GM12801 (cell line): ENCODE data around the gene VIT.

Experiments
- TF ChIP-seq, protein P1 (sequence below): IDR thresholded peaks from one replicate; pipeline ENCODE4 v1.5.1; 2011; ENCODE audit warnings: control low read depth; ENCODE audit not compliant: insufficient read length; ENCODE audit errors: extremely low read depth

Gene VIT

DNA sequence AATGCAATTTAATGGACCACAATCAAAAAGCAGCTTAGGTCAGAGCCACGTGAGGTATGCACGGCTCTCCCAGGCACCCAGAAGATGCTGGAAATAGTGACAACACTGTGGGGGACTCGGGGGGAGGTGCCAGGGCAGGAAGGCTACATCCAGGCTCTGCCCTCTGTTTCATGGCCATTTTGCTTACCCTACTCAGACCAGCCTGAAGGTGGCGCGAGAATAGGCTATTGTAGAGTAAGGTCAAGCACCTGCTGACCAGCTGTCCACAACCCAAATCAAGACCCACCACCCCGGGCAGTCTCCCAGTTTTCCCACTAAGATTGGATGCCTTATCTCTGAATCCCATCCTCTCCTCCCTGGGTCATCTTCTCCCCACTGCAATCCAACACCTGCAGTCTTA is 115.7 kb downstream of the VIT start:
- TF ChIP-seq, protein P1, sequence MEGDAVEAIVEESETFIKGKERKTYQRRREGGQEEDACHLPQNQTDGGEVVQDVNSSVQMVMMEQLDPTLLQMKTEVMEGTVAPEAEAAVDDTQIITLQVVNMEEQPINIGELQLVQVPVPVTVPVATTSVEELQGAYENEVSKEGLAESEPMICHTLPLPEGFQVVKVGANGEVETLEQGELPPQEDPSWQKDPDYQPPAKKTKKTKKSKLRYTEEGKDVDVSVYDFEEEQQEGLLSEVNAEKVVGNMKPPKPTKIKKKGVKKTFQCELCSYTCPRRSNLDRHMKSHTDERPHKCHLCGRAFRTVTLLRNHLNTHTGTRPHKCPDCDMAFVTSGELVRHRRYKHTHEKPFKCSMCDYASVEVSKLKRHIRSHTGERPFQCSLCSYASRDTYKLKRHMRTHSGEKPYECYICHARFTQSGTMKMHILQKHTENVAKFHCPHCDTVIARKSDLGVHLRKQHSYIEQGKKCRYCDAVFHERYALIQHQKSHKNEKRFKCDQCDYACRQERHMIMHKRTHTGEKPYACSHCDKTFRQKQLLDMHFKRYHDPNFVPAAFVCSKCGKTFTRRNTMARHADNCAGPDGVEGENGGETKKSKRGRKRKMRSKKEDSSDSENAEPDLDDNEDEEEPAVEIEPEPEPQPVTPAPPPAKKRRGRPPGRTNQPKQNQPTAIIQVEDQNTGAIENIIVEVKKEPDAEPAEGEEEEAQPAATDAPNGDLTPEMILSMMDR: no peak

GRCh38 chr2:36818542-36818941 is 122.0 kb downstream of the VIT start:
- TF ChIP-seq, protein P1: no peak

GRCh38 chr2:36819095-36819711 is 122.7 kb downstream of the VIT start:
- TF ChIP-seq, protein P1: no peak

DNA sequence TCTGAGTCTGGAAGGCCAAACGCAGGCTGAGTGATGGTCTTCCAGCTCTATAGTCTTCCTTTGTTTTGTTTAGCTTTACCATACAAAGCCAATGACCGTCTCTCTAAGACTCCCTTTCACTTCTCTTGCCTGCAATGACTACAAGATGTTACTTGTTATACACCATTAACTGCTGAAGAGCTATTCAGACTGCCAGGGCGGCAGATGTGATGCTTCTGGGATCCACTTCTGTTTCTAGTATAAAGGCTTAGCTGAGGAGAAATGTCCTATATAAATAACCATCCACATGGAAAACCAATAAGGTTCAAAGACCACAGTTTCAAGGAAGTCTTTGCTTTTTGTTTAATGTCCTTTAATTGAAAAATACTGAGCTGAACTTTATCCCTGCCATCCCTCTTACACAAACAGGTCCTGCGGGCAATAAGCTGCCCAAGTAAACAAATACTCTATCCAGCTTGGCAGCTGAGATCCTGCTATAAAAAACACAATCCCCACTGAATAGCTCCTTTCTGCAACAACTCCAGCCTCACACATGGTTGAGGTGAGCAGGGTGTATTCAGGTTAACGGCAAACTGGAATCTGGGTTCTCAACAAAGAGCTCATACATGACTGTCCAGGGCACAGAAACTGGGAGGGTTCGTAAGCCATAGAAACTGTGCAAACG is 124.6 kb downstream of the VIT start:
- TF ChIP-seq, protein P1: no peak

- TF ChIP-seq, protein P1: no peak
These were observed 127.4 kb downstream of the VIT start for GRCh38 chr2:36823862-36824261.

DNA sequence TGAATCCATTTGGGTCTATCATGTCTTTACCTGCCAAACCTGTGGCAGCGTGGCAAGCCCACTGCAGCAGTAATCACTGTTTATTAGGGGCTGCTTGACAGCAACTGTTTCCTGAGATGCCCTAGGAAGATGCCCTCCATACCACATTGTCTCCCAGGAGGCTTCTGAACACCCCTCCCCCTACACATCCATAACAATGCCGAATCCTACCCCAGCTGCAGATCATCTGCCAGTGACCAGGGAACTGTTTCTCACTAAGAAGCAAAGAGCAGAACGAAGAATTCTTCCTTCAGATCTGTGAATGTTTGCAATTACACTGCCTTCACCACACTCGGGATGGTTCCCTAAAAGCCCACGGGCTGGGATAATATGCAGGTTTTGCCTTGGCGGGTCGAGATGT is 127.8 kb downstream of the VIT start:
- TF ChIP-seq, protein P1: no peak

DNA sequence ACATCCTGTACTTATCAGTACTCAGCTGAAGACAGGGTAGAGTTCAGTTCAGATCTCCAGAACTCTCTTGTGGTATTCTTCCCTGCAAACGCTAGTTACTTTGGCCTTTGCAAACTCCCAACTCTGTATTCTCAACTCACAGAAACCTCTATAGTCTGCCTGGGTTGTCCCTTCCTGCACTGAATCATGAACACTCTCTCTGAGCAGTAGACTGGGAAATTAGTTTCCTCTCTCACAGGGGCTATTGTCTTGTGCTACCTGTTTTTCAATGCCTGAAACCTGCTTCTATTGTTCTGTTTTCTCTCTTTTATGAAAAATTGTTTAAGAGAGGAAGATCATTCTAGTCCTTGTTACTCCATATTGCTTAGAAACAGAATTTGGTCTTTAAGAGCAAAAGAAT is 134.7 kb downstream of the VIT start:
- TF ChIP-seq, protein P1: no peak
